ENCODE measurements around the gene MCMBP. TPM values are rescaled to one million over a fixed set of nuclear protein-coding genes. Genes with fewer than 3 reads are reported as not detected.
A peak's percentile ranks its signal among the peaks of the same experiment; 100 is the strongest.

Gene MCMBP
- total and polyA plus RNA-seq, 2 donors (not counting 1 experiment from before 2014, with no cell fraction given), result 27.1 to 36.0 TPM

DNA sequence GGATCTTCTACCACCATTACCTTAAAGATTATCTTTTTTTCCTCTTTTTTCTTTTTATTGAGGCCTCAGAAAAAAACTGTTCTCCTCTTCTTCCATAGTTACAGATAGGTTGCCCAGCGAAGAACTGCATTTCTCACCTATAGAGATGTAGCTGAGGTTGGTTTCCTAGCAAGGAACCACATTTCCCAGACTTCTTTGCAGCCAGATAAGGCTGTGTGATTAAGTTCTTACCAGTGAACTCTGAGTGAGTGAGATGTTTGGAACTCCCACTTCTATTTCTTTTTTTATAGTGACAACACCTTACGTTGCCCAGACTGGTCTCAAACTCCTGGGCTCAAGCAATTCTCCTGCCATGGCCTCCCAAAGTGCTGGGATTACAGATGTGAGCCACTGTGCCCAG, 5.9 kb upstream of the MCMBP start:
- H3K4me1 Mint-ChIP-seq, result peaks cover 5% of the 10 kb centered on the region
- no peak overlapping the region for H3K27ac ChIP-seq (ENCODE audit: low read length in 2 of 2)
- H3K4me3 Mint-ChIP-seq, result no peak overlapping the region
- WGBS (ENCODE audit: insufficient coverage), result 100% methylated on average over 1 of the region's 2 CpGs
- ChIA-PET POLR2A (no interaction called here), CTCF (no interaction called here)
- DNase-seq, result no peak
- no peak overlapping the region for H3K4me3 ChIP-seq (ENCODE audit: control extremely low read depth in 1 of 5, extremely low read depth in 1 of 5, insufficient read depth in 1 of 5, low read depth in 2 of 5, low read length in 4 of 5)
- H3K9ac ChIP-seq (ENCODE audit: low read length), result no peak overlapping the region
- H4K20me1 ChIP-seq (ENCODE audit: control insufficient read depth, insufficient read depth, low read length, poor library complexity, severe bottlenecking), result no peaks in the 10 kb centered on the region
- no peaks in the 10 kb centered on the region for H3K79me2 ChIP-seq (ENCODE audit: control insufficient read depth, insufficient read depth, low read length)
- no peak overlapping the region for H3K27ac Mint-ChIP-seq
- H3K36me3 ChIP-seq (replicated peaks in 1 of 2; ENCODE audit: control extremely low read depth in 1 of 2, control insufficient read depth in 1 of 2, extremely low read depth in 1 of 2, insufficient read depth in 2 of 2, low read length in 1 of 2), result no peaks in the 10 kb centered on the region
- no peaks in the 10 kb centered on the region for H3K9me3 ChIP-seq (ENCODE audit: control extremely low read depth in 1 of 3, control insufficient read depth in 2 of 3, insufficient read depth in 1 of 3, low read length in 2 of 3)
- no peaks in the 10 kb centered on the region for H3K27me3 Mint-ChIP-seq
- H2AFZ ChIP-seq (ENCODE audit: insufficient read depth, low read depth, low read length, poor library complexity, severe bottlenecking), result no peak overlapping the region
- no peak for TF ChIP-seq EZH2 (IDR thresholded peaks at IDR 0.05; ENCODE audit: borderline replicate concordance, insufficient read depth, low read depth, low read length, poor library complexity, severe bottlenecking)
- TF ChIP-seq, protein P1, sequence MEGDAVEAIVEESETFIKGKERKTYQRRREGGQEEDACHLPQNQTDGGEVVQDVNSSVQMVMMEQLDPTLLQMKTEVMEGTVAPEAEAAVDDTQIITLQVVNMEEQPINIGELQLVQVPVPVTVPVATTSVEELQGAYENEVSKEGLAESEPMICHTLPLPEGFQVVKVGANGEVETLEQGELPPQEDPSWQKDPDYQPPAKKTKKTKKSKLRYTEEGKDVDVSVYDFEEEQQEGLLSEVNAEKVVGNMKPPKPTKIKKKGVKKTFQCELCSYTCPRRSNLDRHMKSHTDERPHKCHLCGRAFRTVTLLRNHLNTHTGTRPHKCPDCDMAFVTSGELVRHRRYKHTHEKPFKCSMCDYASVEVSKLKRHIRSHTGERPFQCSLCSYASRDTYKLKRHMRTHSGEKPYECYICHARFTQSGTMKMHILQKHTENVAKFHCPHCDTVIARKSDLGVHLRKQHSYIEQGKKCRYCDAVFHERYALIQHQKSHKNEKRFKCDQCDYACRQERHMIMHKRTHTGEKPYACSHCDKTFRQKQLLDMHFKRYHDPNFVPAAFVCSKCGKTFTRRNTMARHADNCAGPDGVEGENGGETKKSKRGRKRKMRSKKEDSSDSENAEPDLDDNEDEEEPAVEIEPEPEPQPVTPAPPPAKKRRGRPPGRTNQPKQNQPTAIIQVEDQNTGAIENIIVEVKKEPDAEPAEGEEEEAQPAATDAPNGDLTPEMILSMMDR (IDR thresholded peaks at IDR 0.05), result no peak
- H3K4me2 ChIP-seq (replicated peaks; ENCODE audit: low read depth, low read length, poor library complexity, severe bottlenecking), result no peak overlapping the region
- no peaks in the 10 kb centered on the region for H3K27me3 ChIP-seq (replicated peaks in 1 of 4; ENCODE audit: control extremely low read depth in 1 of 4, control insufficient read depth in 3 of 4, insufficient read depth in 4 of 4, low read length in 3 of 4)
- peaks cover 6 to 7% of the 10 kb centered on the region in 2 donors for H3K4me1 ChIP-seq (ENCODE audit: control insufficient read depth in 2 of 2, insufficient read depth in 2 of 2, low read length in 2 of 2)
- intact Hi-C loops (cut with micrococcal nuclease), result no loop called here
- ATAC-seq (ENCODE audit: low read depth), result no peak
- H3K9me3 Mint-ChIP-seq (ENCODE audit: insufficient read depth), result no peaks in the 10 kb centered on the region

DNA sequence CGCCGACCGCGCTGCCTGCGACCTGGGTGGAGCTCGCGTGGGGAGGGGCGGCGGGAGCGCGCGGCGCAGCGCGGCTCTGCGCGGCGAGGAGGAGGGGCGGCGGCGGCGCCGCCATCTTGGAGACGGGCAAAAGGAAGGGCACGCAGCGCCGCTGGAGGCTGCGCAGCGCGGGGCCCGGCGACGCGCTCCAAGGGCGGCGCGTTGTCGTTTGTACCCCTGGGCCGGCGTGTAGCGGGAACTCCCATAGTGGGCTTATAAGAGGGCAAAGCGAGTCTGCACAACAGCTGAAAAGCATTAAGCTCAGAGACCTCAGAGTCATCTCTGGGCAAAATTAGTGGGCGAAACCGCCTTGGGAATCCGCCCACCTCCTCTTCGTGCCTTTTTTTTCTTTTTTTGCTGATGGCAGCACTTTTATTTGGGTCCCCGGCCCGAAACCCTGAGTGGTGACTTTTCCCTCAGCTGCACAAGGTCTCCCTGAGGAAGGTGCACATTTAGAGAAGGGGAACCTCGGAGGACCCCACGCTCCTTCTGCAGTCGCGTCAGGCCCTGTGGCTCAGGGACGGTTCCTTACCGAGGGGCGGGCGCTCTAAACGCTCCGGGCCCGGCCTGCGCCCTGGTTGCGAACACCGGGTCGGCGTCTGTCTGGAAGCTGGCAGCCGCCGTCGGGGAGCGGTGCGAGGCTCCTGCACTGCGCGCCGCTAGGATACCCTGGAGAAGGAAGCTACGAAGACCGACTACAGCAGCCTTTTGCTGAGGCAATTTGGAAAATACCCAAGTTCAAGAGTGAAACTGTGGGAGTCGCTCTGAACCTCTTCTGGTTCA, 428 bp upstream of the MCMBP start:
- Histone ChIP-seq H3K4me1 (ENCODE audit: control insufficient read depth in 2 of 2, insufficient read depth in 2 of 2, low read length in 2 of 2) (peaks cover 22 to 23% of the 10 kb centered on the region in 2 donors), H3K27me3 (replicated peaks in 1 of 4; ENCODE audit: control extremely low read depth in 1 of 4, control insufficient read depth in 3 of 4, insufficient read depth in 4 of 4, low read length in 3 of 4) (no peaks in the 10 kb centered on the region), H3K4me2 (replicated peaks; ENCODE audit: low read depth, low read length, poor library complexity, severe bottlenecking) (peak overlapping the region; percentile 88), H4K20me1 (ENCODE audit: control insufficient read depth, insufficient read depth, low read length, poor library complexity, severe bottlenecking) (peaks cover 29% of the 10 kb centered on the region), H3K9me3 (ENCODE audit: control extremely low read depth in 1 of 3, control insufficient read depth in 2 of 3, insufficient read depth in 1 of 3, low read length in 2 of 3) (no peaks in the 10 kb centered on the region), H3K79me2 (ENCODE audit: control insufficient read depth, insufficient read depth, low read length) (peaks cover 42% of the 10 kb centered on the region), H3K9ac (ENCODE audit: low read length) (peak overlapping the region; percentile 83), H3K27ac (ENCODE audit: low read length in 2 of 2) (peak overlapping the region; percentile 83), H3K36me3 (replicated peaks in 1 of 2; ENCODE audit: control extremely low read depth in 1 of 2, control insufficient read depth in 1 of 2, extremely low read depth in 1 of 2, insufficient read depth in 2 of 2, low read length in 1 of 2) (no peaks in the 10 kb centered on the region), H3K4me3 (ENCODE audit: control extremely low read depth in 1 of 5, extremely low read depth in 1 of 5, insufficient read depth in 1 of 5, low read depth in 2 of 5, low read length in 4 of 5) (peak overlapping the region; percentile 71 to 90 (median 89)), H2AFZ (ENCODE audit: insufficient read depth, low read depth, low read length, poor library complexity, severe bottlenecking) (peak overlapping the region; percentile 89)
- intact Hi-C loops (cut with micrococcal nuclease), result loop anchor here (1.0 to 5.0 kb wide), 9 partner anchors 19 to 979 kb away; partner anchors contain the start of genes GRK5, INPP5F, PRDX3 and SEC23IP
- peaks cover 33% of the 10 kb centered on the region for H3K4me1 Mint-ChIP-seq
- ChIA-PET CTCF (interaction anchor here (0.7 to 5.6 kb wide), 13 partner anchors 9 to 383 kb away, joined by 3 to 55 read pairs (median 3); partner anchors contain the start of gene SEC23IP), POLR2A (interaction anchor here (0.7 to 2.4 kb wide), 6 partner anchors 10 to 276 kb away, joined by 4 to 11 read pairs (median 6); partner anchors contain the start of genes BAG3, SEC23IP and TIAL1)
- under 1% methylated on average over 74 of the region's 75 CpGs for WGBS (ENCODE audit: insufficient coverage)
- H3K9me3 Mint-ChIP-seq (ENCODE audit: insufficient read depth), result no peaks in the 10 kb centered on the region
- H3K27me3 Mint-ChIP-seq, result no peaks in the 10 kb centered on the region
- peak overlapping the region; percentile 86 for H3K27ac Mint-ChIP-seq
- H3K4me3 Mint-ChIP-seq, result peak overlapping the region; percentile 91
- ATAC-seq (ENCODE audit: low read depth) (peak; percentile 92), DNase-seq (peak; percentile 96)
- TF ChIP-seq, protein P1 (IDR thresholded peaks at IDR 0.05), result no peak

Measured in B cell (primary cell).